ENCODE results near the gene FGD3. TPM values are rescaled to one million over a fixed set of nuclear protein-coding genes. Genes with fewer than 3 reads are reported as not detected.

FGD3 gene
- total RNA-seq, 1 experiment from 2014 or later: 0.09 TPM

- H3K4me1 ChIP-seq (ENCODE audit: insufficient read depth, low read length, poor library complexity, severe bottlenecking): no peaks in the 10 kb centered on the region
- CTCF ChIA-PET: no interaction called here
- POLR2A ChIA-PET (ENCODE audit: low non-redundant PET): no interaction called here
- H3K27me3 ChIP-seq (replicated peaks; ENCODE audit: insufficient read depth, low read depth, low read length, poor library complexity): no peaks in the 10 kb centered on the region
- H3K27ac ChIP-seq (ENCODE audit: low read depth, low read length, poor library complexity, severe bottlenecking): no peak overlapping the region
- TF ChIP-seq EZH2 (IDR thresholded peaks at IDR 0.05; ENCODE audit: borderline replicate concordance, low read depth, low read length, poor library complexity, severe bottlenecking): no peak
- TF ChIP-seq, protein P1, sequence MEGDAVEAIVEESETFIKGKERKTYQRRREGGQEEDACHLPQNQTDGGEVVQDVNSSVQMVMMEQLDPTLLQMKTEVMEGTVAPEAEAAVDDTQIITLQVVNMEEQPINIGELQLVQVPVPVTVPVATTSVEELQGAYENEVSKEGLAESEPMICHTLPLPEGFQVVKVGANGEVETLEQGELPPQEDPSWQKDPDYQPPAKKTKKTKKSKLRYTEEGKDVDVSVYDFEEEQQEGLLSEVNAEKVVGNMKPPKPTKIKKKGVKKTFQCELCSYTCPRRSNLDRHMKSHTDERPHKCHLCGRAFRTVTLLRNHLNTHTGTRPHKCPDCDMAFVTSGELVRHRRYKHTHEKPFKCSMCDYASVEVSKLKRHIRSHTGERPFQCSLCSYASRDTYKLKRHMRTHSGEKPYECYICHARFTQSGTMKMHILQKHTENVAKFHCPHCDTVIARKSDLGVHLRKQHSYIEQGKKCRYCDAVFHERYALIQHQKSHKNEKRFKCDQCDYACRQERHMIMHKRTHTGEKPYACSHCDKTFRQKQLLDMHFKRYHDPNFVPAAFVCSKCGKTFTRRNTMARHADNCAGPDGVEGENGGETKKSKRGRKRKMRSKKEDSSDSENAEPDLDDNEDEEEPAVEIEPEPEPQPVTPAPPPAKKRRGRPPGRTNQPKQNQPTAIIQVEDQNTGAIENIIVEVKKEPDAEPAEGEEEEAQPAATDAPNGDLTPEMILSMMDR (conservative IDR thresholded peaks at IDR 0.05; ENCODE audit: low read depth, low read length): no peak
- H3K4me3 ChIP-seq (ENCODE audit: low read depth, low read length, poor library complexity, severe bottlenecking): no peak overlapping the region
- DNase-seq (ENCODE audit: low spot score): no peak
- H3K9me3 ChIP-seq (ENCODE audit: low read depth, low read length, poor library complexity, severe bottlenecking): no peaks in the 10 kb centered on the region
- intact Hi-C loops (cut with micrococcal nuclease; ENCODE audit: unreplicated experiment): no loop called here
- no peaks in the 10 kb centered on the region for H3K36me3 ChIP-seq (ENCODE audit: insufficient read depth, low read length, poor library complexity, severe bottlenecking)
- BruUV-seq (replicated peaks): no TSS peak
These were observed 104.4 kb downstream of the FGD3 start for GRCh38 chr9:93051680-93052089.

DNA sequence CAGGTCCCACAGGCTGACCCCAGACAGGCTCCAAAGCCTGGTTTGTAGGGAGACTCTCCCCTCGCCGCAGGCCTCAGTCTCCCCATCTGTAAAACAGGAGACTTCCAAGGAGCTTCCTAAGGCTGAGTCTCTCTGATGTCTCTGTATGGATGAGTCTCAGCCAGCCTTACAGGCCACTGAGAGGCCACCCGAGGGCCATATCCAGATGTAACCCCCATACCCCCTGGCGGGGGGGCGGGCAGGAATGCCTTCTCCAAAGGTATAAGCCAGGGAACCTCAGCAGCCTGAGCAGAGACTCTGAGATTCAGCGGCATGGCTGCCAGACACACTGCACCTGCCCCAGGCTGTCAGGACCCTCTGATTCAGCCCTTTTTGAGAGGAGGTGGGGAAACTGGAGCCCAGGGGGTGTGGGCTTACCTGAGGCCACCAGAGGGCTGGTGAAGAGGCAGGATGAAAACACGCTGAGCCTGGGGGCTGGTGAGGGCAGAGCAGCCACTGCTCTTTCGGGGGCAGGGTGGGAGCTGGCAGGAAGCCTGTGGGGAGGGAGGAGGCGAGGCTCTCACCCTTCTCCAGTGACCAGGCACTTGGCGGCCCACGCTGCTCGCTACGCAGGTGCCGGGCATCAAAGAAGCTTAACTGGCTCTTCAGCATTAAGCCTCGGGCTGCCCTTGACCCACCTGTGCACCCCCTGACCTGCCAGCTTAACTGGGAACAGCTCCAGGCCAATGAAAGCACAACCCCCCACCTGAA is 105.6 kb downstream of the FGD3 start:
- CTCF ChIA-PET: no interaction called here

GRCh38 chr9:93053781-93054331 is 106.5 kb downstream of the FGD3 start:
- H3K27ac ChIP-seq (ENCODE audit: low read depth, low read length, poor library complexity, severe bottlenecking): no peak overlapping the region
- POLR2A ChIA-PET (ENCODE audit: low non-redundant PET): no interaction called here
- no TSS peak for BruUV-seq (replicated peaks)
- TF ChIP-seq, protein P1 (conservative IDR thresholded peaks at IDR 0.05; ENCODE audit: low read depth, low read length): no peak
- TF ChIP-seq EZH2 (IDR thresholded peaks at IDR 0.05; ENCODE audit: borderline replicate concordance, low read depth, low read length, poor library complexity, severe bottlenecking): no peak
- H3K4me3 ChIP-seq (ENCODE audit: low read depth, low read length, poor library complexity, severe bottlenecking): no peak overlapping the region
- CTCF ChIA-PET: no interaction called here
- H3K4me1 ChIP-seq (ENCODE audit: insufficient read depth, low read length, poor library complexity, severe bottlenecking): no peaks in the 10 kb centered on the region
- no peak for DNase-seq (ENCODE audit: low spot score)
- no peaks in the 10 kb centered on the region for H3K27me3 ChIP-seq (replicated peaks; ENCODE audit: insufficient read depth, low read depth, low read length, poor library complexity)
- no peaks in the 10 kb centered on the region for H3K9me3 ChIP-seq (ENCODE audit: low read depth, low read length, poor library complexity, severe bottlenecking)
- intact Hi-C loops (cut with micrococcal nuclease; ENCODE audit: unreplicated experiment): no loop called here
- no peaks in the 10 kb centered on the region for H3K36me3 ChIP-seq (ENCODE audit: insufficient read depth, low read length, poor library complexity, severe bottlenecking)

More for the DNA sequence above, 105.6 kb downstream of the FGD3 start:
- Histone ChIP-seq H3K4me1 (ENCODE audit: insufficient read depth, low read length, poor library complexity, severe bottlenecking) (no peaks in the 10 kb centered on the region), H3K27me3 (replicated peaks; ENCODE audit: insufficient read depth, low read depth, low read length, poor library complexity) (no peaks in the 10 kb centered on the region), H3K9me3 (ENCODE audit: low read depth, low read length, poor library complexity, severe bottlenecking) (no peaks in the 10 kb centered on the region), H3K4me3 (ENCODE audit: low read depth, low read length, poor library complexity, severe bottlenecking) (no peak overlapping the region), H3K27ac (ENCODE audit: low read depth, low read length, poor library complexity, severe bottlenecking) (no peak overlapping the region), H3K36me3 (ENCODE audit: insufficient read depth, low read length, poor library complexity, severe bottlenecking) (no peaks in the 10 kb centered on the region)
- intact Hi-C loops (cut with micrococcal nuclease; ENCODE audit: unreplicated experiment): no loop called here
- no peak for DNase-seq (ENCODE audit: low spot score)
- TF ChIP-seq EZH2 (IDR thresholded peaks at IDR 0.05; ENCODE audit: borderline replicate concordance, low read depth, low read length, poor library complexity, severe bottlenecking): no peak
- TF ChIP-seq, protein P1 (conservative IDR thresholded peaks at IDR 0.05; ENCODE audit: low read depth, low read length): no peak
- POLR2A ChIA-PET (ENCODE audit: low non-redundant PET): no interaction called here
- no TSS peak for BruUV-seq (replicated peaks)

Measured in A673 (cell line).